A673 (cell line): ENCODE results near the gene MROH2B.

Experiments used
- EZH2 ChIP-seq: fragments of 200-600 bp; sonication (generic); IDR thresholded peaks from 2 replicates; pipeline ENCODE4 v1.6.1; 2017; ENCODE audit warnings: borderline replicate concordance, low read depth, mild to moderate bottlenecking, mixed read lengths, antibody characterized with exemption, low read length; ENCODE audit not compliant: poor library complexity, severe bottlenecking
- TF ChIP-seq, protein P1 (sequence below): fragments of 300-800, 200-600 bp; sonication (generic); conservative IDR thresholded peaks from 2 replicates; pipeline ENCODE4 v1.5.1; 2017; ENCODE audit warnings: low read depth, mild to moderate bottlenecking, antibody characterized with exemption, low read length, moderate library complexity, mixed read lengths

DNA sequence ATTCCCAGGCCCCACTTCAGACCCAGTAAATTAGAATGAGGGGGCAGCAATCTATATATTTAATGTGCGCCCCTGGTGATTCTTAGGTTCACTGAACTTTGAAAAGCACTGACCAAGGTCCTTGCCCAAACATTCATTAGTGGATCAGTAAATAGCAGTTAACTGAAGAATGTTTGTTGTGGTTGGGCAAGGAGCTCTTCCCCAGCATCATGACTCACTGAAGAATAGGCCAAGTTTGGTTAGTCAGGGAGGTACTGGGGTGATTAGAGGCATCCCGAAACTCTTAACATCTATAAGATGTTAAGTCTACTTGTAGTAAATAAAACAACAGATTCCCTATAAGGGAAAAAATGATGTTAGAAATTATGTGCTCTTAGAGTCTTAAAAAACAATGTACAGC lies 833 bp upstream of the MROH2B start:
- no peak for TF ChIP-seq EZH2
- TF ChIP-seq, protein P1, sequence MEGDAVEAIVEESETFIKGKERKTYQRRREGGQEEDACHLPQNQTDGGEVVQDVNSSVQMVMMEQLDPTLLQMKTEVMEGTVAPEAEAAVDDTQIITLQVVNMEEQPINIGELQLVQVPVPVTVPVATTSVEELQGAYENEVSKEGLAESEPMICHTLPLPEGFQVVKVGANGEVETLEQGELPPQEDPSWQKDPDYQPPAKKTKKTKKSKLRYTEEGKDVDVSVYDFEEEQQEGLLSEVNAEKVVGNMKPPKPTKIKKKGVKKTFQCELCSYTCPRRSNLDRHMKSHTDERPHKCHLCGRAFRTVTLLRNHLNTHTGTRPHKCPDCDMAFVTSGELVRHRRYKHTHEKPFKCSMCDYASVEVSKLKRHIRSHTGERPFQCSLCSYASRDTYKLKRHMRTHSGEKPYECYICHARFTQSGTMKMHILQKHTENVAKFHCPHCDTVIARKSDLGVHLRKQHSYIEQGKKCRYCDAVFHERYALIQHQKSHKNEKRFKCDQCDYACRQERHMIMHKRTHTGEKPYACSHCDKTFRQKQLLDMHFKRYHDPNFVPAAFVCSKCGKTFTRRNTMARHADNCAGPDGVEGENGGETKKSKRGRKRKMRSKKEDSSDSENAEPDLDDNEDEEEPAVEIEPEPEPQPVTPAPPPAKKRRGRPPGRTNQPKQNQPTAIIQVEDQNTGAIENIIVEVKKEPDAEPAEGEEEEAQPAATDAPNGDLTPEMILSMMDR: no peak
